GM18526 (cell line): ENCODE results near the gene TOP3B.
A peak's percentile ranks its signal among the peaks of the same experiment; 100 is the strongest.

ENCODE experiments used
- POLR2A ChIP-seq: IDR thresholded peaks from 3 replicates; pipeline ENCODE4 v1.6.1; 2011; ENCODE audit not compliant: insufficient read length; ENCODE audit errors: extremely low read depth

The TOP3B gene

GRCh38 chr22:21963286-21963685 lies 19.3 kb downstream of the TOP3B start:
- TF ChIP-seq POLR2A = no peak

- no peak for TF ChIP-seq POLR2A
Observed at GRCh38 chr22:21962655-21962949, 20.0 kb downstream of the TOP3B start.

GRCh38 chr22:21961886-21962654 lies 20.5 kb downstream of the TOP3B start:
- no peak for TF ChIP-seq POLR2A

GRCh38 chr22:21961127-21961867 lies 21.3 kb downstream of the TOP3B start:
- TF ChIP-seq POLR2A = no peak

GRCh38 chr22:21960200-21961126 lies 22.1 kb downstream of the TOP3B start:
- no peak for TF ChIP-seq POLR2A

GRCh38 chr22:21959274-21960074 lies 23.1 kb downstream of the TOP3B start:
- no peak for TF ChIP-seq POLR2A

- TF ChIP-seq POLR2A = no peak
Observed at GRCh38 chr22:21958360-21959273, 24.0 kb downstream of the TOP3B start.

GRCh38 chr22:21952586-21953571 lies 29.7 kb downstream of the TOP3B start, which contains the start of gene PPM1F:
PPM1F (minus strand) TSS chr22:21952848; CDS start chr22:21946048, 6,800 bp downstream.
- TF ChIP-seq POLR2A = peak; percentile 34

GRCh38 chr22:21951931-21952465 lies 30.6 kb downstream of the TOP3B start:
- TF ChIP-seq POLR2A = no peak

- no peak for TF ChIP-seq POLR2A
Observed at GRCh38 chr22:21951062-21951461, 31.5 kb downstream of the TOP3B start.

- TF ChIP-seq POLR2A = no peak
Observed at GRCh38 chr22:21949948-21950347, 32.6 kb downstream of the TOP3B start.

- no peak for TF ChIP-seq POLR2A
Observed at GRCh38 chr22:21949569-21949918, 33.0 kb downstream of the TOP3B start.

- no peak for TF ChIP-seq POLR2A
Observed at GRCh38 chr22:21948824-21949568, 33.6 kb downstream of the TOP3B start.
